Raji (cell line): ENCODE data around the gene FUOM.

Source experiments
- POLR2A ChIP-seq: IDR thresholded peaks from 2 replicates; pipeline ENCODE4 v1.6.1; 2011; ENCODE audit warnings: low read depth, low read length, control low read depth; ENCODE audit not compliant: insufficient read depth

The FUOM gene

DNA sequence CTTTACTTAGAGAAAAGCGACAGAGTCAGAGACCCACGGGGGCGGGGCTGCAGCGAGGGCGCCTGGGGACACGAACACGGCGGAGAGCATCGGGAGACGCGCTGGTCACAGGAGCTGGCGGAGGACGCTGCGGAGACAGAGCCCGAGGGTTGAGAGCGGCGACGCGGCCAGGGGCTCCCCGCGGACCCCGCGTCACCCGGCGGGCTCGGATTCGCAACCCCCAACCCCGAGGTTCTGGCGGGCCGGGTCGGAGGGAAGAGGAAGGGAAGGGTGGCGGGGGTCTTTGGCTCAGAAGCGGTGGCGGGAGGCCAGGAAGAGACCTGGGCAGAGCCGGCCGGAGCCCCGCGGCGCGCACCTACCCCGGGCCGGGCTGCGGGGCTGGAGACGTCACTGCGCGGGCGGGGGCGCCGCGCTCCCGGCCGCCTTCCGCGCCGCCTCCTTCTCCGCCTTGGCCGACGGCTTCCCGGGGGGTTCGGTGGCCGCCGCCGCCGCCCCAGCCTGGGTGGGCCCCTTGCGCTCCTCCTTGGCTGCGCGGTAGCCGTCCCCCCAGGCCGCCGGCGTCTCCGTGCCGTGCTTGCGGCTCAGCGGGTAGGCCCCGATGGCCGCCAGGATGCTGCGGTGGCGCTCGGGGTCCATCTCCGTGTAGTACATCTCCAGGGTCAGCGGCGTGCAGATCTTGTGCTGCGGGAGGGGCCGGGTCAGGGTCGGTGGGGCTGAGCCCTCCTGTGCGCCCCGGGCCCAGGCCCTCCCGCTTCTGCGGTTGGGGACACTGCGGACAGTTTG is 32.2 kb downstream of the FUOM start:
- no peak for TF ChIP-seq POLR2A

DNA sequence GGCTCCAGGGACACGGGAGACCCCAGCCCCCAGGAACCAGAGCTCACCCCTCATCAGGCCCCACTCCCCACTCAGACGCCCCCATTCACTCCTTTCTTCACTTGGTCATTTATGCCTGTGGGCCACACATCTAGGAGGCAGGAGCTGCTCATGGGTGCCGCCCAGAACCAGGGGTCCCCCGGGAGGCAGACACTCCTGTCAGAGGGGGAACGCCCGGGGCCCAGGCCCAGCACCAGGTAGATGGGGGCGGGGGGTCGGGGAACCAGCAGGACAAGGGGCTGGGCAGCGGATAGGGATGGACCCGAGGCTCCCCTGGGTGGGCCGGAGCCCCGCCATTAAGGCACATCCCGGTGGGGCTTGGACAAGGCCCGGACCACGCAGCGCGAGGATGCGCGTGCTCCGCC is 33.0 kb downstream of the FUOM start:
- TF ChIP-seq POLR2A: no peak

DNA sequence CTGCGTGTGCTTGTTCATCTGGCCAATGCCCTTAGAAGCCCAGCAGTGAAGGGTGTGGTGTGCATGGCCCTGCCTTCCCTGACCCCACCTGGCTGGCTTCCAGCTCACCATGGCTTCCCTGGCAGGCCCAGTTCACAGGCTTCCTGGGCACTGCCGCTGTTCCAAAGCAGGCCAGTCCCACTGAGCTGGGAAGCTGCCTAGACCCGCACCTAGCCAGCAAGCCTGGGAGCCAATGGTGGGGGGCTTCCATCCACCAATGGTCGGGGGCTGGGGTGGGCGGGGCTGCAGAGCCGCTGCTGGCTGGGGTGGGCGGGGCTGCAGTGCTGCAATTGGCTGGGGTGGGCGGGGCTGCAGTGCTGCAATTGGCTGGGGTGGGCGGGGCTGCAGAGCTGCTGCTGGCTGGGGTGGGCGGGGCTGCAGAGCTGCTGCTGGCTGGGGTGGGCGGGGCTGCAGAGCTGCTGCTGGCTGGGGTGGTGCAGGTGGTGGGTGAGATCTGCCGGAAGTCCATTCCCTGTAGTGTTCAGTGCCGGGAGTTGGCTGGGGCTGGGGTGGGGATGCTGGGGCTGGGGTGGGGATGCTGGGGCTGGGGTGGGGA is 33.5 kb downstream of the FUOM start:
- TF ChIP-seq POLR2A: 0 out of 2 replicates have a peak, but pooled peaks have one; percentile 25

DNA sequence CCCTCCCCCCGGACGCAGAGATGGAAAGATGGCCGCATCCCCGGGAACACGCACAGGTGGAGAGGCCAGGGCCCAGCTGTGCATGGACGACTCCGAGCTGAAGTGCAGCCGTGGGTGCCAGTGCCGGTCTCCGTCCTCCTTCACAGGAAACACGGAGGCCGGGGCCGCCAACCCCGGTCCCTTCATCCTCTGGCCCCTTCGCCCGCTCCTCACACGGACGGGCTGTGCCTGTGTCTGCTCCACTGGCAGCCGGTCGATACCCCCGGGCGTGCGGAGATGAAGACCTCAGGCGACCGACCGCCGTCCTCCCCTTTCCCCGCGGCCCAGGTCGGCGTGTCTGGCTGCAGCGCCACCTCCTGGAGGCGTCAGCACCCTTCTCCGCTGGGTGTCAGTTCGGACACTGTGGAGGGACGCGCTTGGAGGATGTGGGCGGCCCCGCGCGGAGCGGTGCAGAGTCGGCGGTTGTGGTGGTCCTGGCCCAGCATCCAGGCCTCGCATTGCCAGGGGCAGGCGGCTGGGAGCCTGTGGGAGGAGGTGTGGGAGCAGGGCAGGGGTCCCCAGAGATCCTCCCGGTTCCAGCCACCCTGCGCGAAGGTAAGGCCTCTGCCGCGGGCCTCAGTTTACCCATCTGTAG is 39.2 kb downstream of the FUOM start:
- no peak for TF ChIP-seq POLR2A

DNA sequence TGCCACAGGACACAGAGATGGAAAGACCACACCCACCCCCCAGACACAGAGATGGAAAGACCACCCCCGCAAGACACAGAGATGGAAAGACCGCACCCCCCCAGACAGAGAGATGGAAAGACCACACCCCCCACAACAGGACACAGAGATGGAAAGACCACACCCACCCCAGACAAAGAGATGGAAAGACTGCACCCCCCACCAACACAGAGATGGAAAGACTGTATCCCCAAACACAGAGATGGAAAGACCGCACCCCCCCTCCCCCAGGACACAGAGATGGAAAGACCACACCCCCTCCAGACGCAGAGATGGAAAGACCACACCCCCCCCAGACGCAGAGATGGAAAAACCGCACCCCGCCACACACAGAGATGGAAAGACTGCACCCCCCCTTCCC is 41.1 kb downstream of the FUOM start:
- TF ChIP-seq POLR2A: no peak

DNA sequence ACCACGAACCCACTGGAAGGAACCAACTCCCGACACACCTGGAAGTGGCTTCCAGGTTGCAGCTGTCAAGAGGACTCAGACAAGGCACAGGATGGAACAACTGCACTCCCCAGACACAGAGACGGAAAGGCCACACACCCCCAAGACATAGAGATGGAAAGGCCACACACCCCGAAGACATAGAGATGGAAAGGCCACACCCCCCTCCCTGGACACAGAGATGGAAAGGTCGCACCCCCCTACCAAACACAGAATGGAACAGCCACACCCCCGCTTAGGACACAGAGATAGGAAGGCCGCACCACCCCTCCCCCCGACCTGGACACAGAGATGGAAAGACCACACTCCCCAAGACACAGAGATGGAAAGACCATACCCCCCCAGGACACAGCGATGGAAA is 41.6 kb downstream of the FUOM start:
- no peak for TF ChIP-seq POLR2A

DNA sequence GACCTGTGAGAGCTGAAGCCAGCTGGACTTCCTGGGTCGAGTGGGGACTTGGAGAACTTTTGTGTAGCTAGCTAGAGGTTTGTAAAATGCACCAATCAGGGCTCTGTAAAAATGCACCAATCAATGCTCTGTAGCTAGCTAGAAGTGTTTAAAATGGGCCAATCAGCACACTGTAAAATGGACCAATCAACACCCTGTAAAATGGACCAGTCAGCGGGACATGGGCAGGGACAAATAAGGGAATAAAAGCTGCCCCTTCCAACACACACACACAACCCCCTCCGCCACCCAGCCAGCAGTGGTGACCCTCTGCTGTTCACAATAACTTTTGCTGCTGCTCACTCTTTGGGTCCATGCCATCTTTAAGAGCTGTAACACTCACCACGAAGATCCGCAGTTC is 42.0 kb downstream of the FUOM start:
- TF ChIP-seq POLR2A: no peak

DNA sequence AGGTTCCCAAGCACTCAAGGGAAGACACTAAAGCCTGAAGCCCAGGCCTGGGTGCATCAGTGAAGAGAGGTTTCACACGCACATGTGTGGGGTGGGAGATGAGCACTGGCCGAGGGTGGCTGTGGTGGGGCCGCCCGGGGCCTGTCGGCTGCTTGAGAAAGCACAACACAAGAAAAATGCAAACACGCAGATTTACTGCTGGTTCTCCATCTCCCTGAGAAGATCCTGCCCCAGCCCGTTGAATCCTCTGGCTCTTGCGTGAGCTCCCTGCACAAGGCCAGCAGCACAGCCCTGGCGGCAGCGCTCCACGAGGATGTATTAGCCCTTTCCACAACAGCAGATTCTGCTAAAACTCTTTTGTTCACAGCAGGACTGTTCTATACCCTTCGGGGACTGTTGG is 42.9 kb downstream of the FUOM start:
- TF ChIP-seq POLR2A: no peak

DNA sequence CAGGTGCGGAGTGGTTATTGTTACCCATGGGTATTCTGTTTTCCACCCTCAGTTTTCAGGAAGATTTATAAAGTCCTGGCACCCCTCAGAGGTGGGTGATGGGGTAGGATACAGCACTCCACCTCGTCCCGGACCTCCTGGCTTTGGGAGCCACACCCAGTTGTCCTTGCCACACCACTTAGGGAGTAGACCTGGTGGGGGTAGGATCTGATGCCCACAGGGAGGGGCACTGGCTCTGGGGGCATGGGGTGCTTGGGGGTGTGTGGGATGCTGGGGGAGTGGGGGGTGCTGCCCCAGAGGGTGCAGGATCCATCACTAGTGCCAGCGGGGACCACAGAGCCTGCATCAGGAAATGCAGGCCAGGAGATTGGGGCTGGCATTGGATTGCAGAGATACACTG is 44.6 kb downstream of the FUOM start:
- no peak for TF ChIP-seq POLR2A

DNA sequence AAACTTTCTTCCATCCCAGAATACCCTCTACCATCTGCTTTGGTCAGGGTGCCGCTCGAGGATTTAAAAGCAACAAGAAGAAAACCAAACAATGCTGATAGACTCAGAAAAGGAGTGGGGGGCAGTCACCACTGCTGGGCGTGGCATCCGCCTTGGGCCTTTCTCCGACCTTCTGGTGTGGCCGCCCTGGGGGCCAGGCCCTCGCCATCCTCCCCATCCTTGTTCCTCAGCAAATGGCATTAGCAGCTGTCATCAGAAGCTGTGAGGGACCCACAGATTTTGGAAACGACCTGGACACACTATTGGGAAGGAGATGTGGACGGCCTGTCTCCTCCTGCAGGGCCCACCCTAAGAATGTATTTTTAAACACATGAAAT is 45.1 kb downstream of the FUOM start:
- no peak for TF ChIP-seq POLR2A

DNA sequence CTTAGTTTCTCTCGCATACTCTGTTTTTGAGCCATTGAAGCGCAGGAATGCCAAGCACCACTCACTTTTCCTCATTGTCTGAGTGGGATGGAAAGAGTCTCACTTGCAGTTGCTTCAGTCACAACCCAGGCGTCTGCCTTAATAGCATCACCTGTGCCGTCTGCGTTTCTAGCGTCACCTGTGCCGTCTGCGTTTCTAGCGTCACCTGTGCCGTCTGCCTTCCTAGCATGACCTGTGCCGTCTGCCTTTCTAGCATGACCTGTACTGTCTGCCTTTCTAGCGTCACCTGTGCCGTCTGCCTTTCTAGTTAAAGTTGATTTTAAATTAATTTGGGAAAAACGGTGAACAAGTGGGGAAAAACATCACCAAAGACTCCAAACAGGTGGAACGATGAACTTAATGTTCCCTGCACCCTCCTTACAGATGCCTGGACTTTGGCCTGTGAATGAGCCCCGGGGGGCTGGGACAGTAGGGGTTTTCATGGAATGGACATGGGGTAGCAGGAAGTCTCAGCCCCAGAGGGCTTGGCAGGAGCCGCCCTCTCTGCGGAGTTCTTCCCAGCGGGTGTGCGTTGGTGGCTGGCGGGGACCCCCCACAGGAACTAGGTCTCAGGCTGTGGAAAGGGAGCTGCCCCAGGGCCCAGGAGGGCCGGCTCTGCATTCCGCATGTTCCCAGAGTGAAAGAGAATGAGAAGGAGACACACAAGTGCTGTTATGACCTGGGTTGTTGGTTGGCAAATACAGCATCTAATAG is 45.6 kb downstream of the FUOM start:
- TF ChIP-seq POLR2A: no peak

DNA sequence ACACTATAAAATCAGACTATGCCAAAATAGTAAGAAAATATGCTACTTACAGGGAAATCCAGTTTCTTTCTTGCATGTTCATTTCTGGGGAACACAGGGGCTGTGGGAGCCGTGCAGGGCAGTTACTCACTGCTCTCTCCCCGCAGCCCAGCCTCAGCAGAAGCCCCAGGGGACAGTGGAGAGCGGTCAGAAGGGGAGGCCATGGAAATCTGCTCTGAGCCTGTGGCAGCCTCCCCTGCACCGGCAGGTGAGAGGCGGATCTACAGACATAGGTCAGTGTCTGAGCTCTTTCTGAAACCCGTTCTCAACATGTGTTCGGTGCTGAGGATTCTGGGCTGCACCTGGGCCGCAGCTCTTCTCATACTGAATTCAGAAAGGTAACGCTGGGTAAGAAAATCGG is 46.2 kb downstream of the FUOM start:
- no peak for TF ChIP-seq POLR2A

DNA sequence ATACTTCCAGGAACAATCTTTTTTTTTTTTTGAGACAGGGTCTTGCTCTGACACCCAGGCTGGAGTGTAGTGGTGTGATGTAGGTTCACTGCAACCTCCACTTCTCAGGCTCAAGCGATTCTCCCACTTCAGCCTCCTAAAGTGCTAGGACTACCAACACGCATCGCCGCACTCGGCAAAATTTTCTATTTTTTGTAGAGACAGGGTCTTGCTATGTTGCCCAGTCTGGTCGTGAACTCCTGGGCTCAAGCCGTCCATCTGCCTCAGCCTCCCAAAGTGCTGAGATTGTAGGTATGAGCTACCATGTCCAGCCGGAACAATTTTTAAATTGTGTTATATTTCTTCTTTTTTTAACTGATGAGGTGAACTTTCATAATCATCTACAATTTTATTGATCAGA is 47.0 kb downstream of the FUOM start:
- TF ChIP-seq POLR2A: no peak

DNA sequence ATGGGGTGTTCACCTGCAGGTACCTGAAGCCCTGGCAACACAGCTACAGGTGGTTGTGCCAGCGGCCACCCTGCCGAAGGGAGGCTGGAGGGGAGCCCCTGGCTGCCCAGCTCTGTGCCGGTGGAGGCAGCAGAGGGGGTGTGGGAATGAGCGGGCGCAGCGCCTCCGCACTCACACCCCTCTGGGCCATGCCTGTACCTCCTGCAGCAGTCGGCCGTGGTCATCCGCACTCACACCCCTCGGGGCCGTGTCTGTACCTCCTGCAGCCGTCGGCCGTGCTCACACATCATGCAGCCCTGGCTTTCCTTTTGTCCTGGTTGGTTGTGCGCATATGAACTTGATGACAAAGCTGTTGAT is 47.4 kb downstream of the FUOM start:
- TF ChIP-seq POLR2A: no peak

DNA sequence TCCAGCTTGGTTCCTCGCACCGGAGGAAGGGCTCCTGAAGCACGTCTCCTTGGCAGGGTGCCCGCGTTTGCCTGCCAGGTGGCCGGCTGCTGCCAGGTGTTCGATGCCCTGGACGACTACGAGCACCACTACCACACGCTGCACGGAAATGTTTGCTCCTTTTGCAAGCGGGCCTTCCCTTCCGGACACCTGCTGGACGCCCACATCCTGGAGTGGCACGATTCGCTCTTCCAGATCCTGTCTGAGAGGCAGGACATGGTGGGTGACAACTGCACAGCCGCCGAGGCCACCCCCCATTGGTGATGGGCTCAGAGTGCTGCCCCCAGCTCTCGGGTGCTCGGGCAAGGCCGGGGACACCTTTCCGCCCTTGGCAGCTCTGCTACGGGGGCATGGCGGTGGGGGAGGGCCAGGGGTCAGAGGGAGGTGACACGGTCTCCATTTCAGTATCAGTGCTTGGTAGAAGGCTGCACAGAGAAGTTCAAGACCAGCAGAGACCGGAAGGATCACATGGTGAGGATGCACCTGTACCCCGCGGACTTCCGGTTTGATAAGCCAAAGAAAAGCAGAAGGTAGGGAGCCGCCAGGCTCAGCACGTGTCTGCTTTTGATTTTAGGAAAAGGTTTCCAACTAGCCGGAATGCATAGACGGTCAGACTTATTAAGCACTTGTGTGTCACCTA is 48.0 kb downstream of the FUOM start:
- no peak for TF ChIP-seq POLR2A

DNA sequence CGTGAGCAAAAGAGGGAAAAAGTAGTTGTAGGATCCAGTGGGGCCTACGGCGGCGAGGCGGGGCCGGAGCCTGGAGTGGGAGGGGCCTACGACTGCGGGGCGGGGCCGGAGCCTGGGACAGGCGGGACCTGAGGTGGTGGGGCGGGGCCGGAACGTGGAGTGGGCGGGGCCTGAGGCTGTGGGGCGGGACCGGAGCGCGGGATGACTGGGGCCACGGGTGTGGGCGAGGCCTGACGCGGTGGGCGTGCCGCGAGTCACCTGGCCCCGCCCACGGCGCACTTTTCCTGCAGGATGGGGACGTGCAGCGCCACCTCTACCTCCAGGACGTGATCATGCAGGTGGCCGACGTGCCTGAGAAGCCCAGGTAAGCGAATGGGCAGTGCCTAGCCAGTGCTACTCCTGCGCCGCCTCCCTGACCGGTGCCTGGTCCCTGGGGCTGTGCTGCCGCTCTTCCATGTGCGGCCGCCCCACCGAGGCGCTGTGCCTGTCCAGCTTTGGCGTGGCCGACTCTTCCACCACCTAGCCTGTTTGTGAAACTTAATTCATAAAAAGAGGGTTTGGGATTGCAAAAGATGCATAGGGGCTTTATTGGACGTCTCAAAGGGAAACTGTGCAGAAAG is 48.6 kb downstream of the FUOM start:
- no peak for TF ChIP-seq POLR2A
